HCT116 (cell line): ENCODE measurements around the gene SARS2.

Experiments
- EZH2 ChIP-seq: fragments of 200-600 bp; sonication (generic); IDR thresholded peaks from 2 replicates; pipeline ENCODE4 v1.6.1; 2017; ENCODE audit warnings: antibody characterized with exemption, mixed run types
- EZH2phosphoT487 ChIP-seq: fragments of 200-600 bp; IDR thresholded peaks from 2 replicates; pipeline ENCODE4 v1.6.1; 2018; ENCODE audit warnings: antibody characterized with exemption, borderline replicate concordance
- POLR2A ChIP-seq: IDR thresholded peaks from 2 replicates; pipeline ENCODE4 v1.7.0; 2011; ENCODE audit warnings: borderline replicate concordance; ENCODE audit not compliant: insufficient read depth, insufficient read length; ENCODE audit errors: extremely low read depth
- POLR2AphosphoS5 ChIP-seq: IDR thresholded peaks from 2 replicates; pipeline ENCODE4 v1.6.1; 2011; ENCODE audit warnings: mild to moderate bottlenecking, low read depth, low read length, moderate library complexity
- RAD21 ChIP-seq: IDR thresholded peaks from 2 replicates; pipeline ENCODE4 v1.6.1; 2012; ENCODE audit warnings: low read depth, mild to moderate bottlenecking
- YY1 ChIP-seq: IDR thresholded peaks from 2 replicates; pipeline ENCODE4 v1.6.1; 2011; ENCODE audit warnings: low read length, low read depth, moderate library complexity, mild to moderate bottlenecking; ENCODE audit not compliant: insufficient replicate concordance; ENCODE audit errors: extremely low read depth
- ZFX ChIP-seq: fragments of 450-650 bp; IDR thresholded peaks from 2 replicates; pipeline ENCODE4 v1.6.1; 2017
- TF ChIP-seq, protein P1 (sequence below), 3 experiments: fragments of 200-600 bp in 1 of 3; sonication (generic) in 1 of 3; IDR thresholded peaks in 2 of 3; conservative IDR thresholded peaks in 1 of 3; 2 replicates each; pipeline ENCODE4 v1.5.1; 2012 to 2017; ENCODE audit warnings: low read depth in 2 of 3, low read length in 2 of 3, antibody characterized with exemption in 1 of 3, borderline replicate concordance in 1 of 3, control low read depth in 1 of 3, mild to moderate bottlenecking in 1 of 3, mixed read lengths in 1 of 3, mixed run types in 1 of 3, moderate library complexity in 1 of 3; ENCODE audit not compliant: insufficient read depth in 1 of 3
- TF ChIP-seq, protein P2 (sequence below): IDR thresholded peaks from 2 replicates; pipeline ENCODE4 v1.6.1; 2012
- TF ChIP-seq, protein P3 (sequence below): IDR thresholded peaks from 2 replicates; pipeline ENCODE4 v1.6.1; 2012; ENCODE audit warnings: low read depth

- TF ChIP-seq, protein P1, sequence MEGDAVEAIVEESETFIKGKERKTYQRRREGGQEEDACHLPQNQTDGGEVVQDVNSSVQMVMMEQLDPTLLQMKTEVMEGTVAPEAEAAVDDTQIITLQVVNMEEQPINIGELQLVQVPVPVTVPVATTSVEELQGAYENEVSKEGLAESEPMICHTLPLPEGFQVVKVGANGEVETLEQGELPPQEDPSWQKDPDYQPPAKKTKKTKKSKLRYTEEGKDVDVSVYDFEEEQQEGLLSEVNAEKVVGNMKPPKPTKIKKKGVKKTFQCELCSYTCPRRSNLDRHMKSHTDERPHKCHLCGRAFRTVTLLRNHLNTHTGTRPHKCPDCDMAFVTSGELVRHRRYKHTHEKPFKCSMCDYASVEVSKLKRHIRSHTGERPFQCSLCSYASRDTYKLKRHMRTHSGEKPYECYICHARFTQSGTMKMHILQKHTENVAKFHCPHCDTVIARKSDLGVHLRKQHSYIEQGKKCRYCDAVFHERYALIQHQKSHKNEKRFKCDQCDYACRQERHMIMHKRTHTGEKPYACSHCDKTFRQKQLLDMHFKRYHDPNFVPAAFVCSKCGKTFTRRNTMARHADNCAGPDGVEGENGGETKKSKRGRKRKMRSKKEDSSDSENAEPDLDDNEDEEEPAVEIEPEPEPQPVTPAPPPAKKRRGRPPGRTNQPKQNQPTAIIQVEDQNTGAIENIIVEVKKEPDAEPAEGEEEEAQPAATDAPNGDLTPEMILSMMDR (IDR thresholded peaks at IDR 0.05 in 2 of 3, conservative IDR thresholded peaks at IDR 0.05 in 1 of 3; ENCODE audit: borderline replicate concordance in 1 of 3, insufficient read depth in 1 of 3, low read depth in 2 of 3, low read length in 2 of 3) = no peak
- no peak for TF ChIP-seq POLR2AphosphoS5
- TF ChIP-seq POLR2A = no peak
- no peak for TF ChIP-seq YY1
- no peak for TF ChIP-seq ZFX
- TF ChIP-seq EZH2 = no peak
- TF ChIP-seq, protein P2, sequence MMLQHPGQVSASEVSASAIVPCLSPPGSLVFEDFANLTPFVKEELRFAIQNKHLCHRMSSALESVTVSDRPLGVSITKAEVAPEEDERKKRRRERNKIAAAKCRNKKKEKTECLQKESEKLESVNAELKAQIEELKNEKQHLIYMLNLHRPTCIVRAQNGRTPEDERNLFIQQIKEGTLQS = no peak
- no peak for TF ChIP-seq RAD21
- TF ChIP-seq, protein P3, sequence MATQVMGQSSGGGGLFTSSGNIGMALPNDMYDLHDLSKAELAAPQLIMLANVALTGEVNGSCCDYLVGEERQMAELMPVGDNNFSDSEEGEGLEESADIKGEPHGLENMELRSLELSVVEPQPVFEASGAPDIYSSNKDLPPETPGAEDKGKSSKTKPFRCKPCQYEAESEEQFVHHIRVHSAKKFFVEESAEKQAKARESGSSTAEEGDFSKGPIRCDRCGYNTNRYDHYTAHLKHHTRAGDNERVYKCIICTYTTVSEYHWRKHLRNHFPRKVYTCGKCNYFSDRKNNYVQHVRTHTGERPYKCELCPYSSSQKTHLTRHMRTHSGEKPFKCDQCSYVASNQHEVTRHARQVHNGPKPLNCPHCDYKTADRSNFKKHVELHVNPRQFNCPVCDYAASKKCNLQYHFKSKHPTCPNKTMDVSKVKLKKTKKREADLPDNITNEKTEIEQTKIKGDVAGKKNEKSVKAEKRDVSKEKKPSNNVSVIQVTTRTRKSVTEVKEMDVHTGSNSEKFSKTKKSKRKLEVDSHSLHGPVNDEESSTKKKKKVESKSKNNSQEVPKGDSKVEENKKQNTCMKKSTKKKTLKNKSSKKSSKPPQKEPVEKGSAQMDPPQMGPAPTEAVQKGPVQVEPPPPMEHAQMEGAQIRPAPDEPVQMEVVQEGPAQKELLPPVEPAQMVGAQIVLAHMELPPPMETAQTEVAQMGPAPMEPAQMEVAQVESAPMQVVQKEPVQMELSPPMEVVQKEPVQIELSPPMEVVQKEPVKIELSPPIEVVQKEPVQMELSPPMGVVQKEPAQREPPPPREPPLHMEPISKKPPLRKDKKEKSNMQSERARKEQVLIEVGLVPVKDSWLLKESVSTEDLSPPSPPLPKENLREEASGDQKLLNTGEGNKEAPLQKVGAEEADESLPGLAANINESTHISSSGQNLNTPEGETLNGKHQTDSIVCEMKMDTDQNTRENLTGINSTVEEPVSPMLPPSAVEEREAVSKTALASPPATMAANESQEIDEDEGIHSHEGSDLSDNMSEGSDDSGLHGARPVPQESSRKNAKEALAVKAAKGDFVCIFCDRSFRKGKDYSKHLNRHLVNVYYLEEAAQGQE = no peak
- no peak for TF ChIP-seq EZH2phosphoT487
Measured at GRCh38 chr19:38875656-38876395, 54.7 kb downstream of the SARS2 start.
